ENCODE data around the gene CMTR1.
"Not testable (repeated sequence)": the region's sequence is repeated elsewhere in the genome, so short reads cannot be mapped to it uniquely, and the experiment has no call there.

The CMTR1 gene

DNA sequence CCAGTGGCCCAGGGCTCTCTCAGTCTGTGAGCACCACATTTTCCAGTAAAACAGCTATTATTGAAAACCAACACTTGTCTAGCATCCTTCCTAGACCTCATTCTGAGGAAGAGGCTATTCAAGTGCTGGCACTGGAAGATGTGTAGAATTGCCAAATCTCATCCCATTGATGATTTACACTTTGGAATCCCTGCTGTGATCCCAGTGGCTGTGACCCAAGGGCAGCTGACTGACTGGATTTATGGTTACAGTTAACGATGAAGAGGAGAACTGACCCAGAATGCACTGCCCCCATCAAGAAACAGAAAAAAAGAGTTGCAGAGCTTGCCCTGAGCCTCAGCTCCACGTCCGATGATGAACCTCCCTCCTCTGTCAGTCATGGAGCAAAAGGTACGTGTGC lies 2.4 kb downstream of the CMTR1 start:
- no peak for DNase-seq

DNA sequence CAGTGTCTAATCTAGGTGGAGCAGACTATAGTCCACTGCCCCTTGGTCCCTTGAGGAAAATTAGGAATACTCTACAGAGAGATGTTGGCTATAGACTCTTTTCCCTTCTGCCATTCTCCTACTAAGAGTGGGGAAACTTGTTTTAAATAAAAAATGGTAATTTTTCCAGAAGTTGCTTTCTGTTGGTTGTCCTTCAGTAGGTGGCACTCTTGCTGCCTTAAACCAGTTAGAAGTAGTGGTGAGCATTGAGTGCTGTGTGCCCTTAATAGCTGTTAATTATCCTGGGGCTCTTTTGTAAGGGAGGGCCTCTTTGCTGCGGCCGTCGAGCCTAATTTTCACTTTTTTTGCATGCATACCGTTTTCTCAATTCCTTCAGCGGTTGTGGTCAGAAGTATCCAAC lies 2.8 kb downstream of the CMTR1 start:
- no peak for DNase-seq

- DNase-seq: no peak
Observed at GRCh38 chr6:37438930-37439329, 5.9 kb downstream of the CMTR1 start.

- DNase-seq: no peak
Observed at GRCh38 chr6:37441651-37442050, 8.6 kb downstream of the CMTR1 start.

DNA sequence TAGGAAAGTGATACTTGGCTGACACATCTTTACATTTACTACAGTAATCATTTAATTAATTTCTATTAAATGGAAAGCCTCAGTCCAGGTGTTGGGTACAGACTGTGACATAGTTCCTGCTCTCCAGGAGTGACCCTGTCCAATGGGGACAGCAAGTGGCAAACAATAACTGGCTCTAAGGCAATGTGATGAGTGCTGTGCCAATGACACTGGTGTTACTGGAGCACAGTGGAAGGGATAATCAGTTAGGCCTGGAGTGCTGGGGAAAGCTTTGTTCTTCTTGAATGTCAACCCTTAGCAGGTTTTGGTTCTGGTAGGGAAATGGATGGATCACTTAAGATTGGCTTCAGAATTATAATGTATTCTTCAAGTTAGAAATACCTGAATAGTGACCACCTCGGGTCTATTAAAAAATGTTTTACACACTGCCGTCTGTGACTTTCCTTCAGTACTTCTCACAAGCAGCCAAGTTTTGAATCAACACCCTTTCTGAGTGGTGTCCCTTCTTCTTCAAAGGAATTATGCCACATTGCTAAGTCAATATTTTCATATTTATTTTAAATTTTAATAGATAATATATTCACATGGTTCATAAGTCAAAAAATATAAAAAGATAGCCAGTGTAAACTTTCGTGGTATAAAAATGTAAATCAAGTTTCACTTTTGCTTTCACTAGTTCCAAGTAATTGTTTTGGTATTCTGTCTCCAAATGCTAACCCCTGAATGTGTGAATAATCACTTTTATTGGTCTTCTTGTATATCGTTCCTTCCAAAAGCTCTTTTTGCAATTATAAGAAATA lies 9.6 kb downstream of the CMTR1 start:
- DNase-seq: no peak

DNA sequence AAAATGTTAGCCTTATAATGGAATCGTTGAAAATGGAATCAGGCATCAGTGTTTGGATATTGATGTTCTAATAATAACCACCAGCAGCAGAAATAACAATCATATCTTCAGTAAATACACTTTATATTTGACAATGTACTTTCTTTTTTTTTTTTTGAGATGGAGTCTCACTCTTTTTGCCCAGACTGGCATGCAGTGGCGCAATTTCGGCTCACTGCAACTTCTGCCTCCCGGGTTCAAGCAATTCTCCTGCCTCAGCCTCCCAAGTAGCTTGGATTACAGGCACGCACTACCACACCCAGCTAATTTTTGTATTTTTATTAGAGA lies 10.2 kb downstream of the CMTR1 start:
- DNase-seq: not testable (repeated sequence)

GRCh38 chr6:37449984-37450383 lies 17.0 kb downstream of the CMTR1 start:
- DNase-seq: no peak

- no peak for DNase-seq
Observed at GRCh38 chr6:37451441-37452193, 18.6 kb downstream of the CMTR1 start.

DNA sequence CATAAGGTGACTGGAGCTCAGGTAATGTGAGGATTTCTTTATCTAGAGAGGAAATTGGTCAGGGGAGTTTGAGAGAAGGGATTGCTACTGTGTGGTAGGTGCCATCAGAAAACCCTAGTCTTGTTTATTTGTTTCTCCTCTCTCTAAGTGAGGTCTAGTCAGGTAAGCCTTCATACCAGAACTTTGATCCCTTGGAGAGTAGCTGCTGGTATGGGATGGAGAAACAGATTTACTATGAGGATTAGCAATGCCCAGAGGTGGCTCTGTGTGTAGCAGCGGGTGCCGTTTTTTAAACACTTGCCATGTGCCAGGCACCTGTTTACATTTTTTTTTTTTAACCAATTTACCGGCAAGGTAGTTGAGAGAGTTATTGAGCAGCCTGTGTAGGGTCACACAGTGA lies 19.5 kb downstream of the CMTR1 start:
- no peak for DNase-seq

DNA sequence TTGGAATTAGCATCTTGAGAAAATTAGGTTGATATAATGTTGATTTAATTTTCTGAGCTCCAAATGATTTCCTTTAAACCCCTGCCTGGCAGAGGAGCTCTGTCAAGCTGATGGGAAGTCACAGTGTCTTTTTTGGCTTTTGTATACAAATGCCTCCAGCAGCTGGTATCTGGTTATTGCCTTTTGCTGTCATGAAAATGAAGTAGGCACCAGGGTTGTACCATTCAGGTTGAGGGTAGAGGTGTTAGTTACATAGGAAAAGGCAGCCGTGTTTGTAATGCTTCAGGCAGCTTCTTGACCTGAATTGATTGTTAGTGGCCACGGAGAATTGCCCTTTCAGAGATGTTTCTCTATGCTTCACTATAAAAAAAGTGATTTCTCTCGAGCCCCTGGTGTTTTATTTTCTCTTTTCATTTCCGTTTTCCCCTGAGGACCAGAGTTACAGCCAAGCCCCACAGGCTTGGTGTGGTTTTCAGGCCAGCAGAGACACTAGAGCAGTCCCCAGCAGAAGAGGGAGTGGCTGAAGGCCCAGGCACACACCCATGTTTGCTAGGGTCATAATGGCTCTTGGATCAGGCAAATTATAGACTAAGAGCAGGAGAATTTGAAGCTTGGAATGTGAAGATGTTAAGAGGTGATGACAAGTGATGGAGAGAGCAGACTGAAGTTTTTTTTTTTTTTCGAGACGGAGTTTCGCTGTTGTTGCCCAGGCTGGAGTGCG lies 21.6 kb downstream of the CMTR1 start:
- no peak for DNase-seq

- DNase-seq: no peak
Observed at GRCh38 chr6:37456126-37456525, 23.1 kb downstream of the CMTR1 start.

- no peak for DNase-seq
Observed at GRCh38 chr6:37456816-37457560, 24.0 kb downstream of the CMTR1 start.

DNA sequence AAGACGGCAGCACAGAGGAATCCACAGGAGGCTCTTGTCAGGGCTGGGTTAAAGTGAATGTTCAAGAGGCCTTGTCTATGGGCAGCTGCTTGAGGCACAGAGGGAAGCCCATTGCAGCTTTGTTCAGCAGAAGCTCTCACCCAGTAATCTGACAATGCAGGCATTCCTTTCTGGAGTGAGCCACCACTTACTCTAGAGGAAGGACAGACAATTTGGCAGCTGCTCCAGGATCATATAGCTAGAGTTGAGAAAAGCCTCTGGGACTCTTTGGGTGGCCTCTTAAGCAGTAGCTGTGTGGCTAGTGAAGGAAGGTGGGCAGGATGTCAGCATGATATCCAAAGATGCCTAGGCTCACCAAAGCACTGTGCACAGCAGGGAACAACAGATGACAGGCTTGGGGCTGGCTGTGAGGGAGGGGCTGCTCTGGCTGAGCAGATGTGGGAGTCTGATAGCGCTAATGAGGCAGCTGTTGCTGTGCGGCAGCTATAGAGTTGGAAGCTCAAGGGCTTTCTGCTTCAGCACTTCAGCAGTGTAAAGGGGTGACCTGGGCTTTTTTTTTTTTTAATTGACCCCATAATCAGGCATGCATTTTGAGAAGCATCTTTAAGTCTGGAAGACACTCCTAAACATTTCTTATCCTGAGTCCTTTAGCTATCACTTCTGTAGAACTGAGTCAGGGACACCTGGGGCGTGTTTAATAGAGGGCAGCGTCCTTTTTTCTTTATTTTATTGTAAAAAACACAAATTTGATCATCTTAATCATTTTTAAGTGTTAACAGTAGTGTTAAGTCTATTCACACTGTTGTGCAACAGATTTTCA lies 27.2 kb downstream of the CMTR1 start:
- DNase-seq: no peak

GRCh38 chr6:37460805-37461204 lies 27.8 kb downstream of the CMTR1 start:
- DNase-seq: no peak

DNA sequence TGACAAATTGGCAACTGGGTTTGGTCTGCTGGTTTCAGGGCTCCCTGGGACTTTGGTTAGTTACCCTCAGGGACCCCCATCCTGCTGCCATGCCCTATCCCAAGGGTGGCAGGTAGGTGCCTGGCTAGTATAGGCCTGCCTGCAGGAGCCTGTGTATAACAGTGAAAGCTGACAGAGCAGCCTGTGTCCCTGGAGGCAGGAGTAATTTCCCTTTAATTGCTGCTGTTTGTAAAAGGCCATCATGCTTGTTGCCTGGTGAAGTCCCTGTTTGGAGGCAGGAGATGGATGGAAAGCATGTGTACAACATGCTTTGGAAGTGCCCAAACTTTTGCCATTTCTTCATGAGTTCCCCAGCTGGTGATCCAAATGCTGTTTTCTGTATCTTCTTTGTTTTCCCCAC lies 30.1 kb downstream of the CMTR1 start:
- DNase-seq: no peak

- no peak for DNase-seq
Observed at GRCh38 chr6:37467718-37468117, 34.7 kb downstream of the CMTR1 start.

DNA sequence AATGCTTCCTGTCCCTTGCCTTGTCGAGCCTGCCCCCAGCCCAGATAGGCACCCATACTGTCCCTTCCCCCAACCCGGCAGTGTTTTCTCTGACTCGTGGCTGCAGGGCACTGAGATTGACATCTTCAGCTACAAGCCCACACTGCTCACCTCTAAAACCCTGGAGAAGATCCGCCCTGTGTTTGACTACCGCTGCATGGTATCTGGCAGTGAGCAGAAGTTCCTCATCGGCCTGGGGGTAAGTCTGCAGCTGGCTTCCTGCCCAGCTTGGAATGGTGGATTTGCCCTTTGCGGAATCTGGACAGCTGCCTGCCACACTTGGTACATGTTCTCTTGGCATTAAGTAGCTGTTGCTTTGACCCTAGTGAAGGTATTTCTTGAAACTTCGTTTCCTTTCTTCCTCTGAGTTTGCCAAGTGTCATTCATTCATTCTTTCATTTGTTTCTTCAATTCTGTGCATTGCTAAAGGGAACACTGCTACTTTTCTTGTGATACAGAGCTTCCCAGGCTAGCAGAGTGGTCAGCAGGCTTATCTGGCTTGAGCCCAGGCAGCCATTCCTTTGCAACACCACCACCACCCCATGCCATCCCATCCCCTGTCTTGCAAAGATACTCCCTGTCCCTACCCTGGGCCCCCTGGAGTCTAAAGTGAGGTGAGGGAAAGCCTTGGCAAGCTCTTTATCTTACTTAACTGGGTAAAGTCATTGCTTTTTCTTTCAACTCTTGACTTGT lies 40.5 kb downstream of the CMTR1 start:
- no peak for DNase-seq

DNA sequence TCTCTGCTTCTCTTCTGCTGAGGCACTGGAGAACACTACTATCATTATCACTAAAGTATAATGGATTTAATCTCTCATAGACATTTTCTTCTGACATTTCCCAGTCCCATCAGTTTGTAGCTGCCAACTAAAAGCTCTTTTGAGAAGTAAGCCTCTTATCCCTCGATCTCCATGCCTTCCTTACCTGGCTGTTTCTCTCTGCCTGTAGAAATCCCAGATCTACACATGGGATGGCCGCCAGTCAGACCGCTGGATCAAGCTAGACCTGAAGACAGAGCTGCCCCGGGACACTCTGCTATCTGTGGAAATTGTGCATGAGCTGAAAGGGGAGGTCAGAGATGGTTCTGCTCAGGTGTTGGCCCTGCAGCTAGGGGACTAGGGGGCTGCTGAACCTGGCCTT lies 41.3 kb downstream of the CMTR1 start:
- DNase-seq: no peak

DNA sequence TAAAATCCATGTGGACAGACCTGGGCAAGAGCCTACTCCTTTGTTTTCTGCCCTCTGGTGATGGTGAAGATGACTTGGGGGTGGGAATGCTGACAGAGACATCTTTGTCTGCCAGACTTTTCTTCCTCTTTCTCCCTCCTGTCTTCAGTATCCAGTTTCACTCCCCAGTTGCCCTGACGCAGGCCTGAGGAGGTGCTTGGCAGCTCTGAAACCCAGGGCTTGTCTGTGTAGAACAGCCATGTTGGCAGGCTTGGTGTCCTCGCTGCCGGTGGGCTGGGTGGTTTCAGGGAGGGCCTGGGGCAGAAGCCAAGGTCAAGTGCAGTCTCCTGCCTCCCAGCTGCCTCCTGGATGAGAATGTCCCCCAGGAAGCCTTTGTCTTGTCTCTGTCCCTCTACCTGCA lies 44.2 kb downstream of the CMTR1 start:
- DNase-seq: no peak

DNA sequence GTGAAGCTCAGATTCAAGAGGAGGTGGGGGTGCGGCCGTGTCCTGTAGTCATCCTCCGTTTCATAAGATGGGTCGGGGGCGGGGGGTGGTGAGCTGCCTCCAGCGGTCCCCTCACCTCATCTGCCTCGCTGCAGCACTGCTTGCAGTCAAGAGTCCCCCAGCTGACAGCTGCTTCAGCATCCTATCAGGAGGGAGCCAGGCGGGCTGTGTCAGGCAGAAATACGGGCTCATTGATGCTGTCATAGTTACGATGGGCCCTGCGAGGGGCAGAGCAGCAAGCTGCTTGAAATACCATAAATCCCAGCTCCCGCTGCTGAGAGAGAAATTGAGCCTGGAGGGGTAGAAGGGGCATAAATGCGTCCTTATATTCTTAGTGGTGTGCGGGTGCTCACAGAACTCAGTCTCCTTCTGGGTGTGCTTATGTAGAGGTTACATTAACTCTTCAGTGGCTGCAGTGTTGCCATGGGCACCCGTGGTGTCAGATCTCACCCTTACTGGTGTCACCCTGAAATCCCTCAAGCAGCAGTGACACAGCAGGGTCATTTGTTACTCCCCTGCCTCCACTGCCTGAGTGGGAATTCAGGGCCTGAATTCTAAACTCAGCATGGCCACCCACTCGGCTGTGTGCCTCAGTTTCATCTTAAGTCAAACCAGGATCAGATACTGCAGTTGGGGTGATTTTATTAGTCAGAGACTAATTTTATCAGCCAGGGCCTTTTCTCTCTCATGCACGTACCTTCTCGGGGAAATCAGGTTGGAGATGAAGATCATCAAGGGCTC lies 44.8 kb downstream of the CMTR1 start:
- DNase-seq: no peak

GRCh38 chr6:37478827-37479226 lies 45.8 kb downstream of the CMTR1 start:
- no peak for DNase-seq

All from activated T-cell treated with anti-CD3 and anti-CD28 coated beads, Interleukin-2, amount 50 U/mL, for 48 hours (primary cell).